Measurements from ENCODE around the gene VMP1.

The VMP1 gene

GRCh38 chr17:59676716-59677115 lies 30.7 kb upstream of the VMP1 start:
- no peak for TF ChIP-seq CTCF (IDR thresholded peaks at IDR 0.05)

- no peak for TF ChIP-seq CTCF (IDR thresholded peaks at IDR 0.05)
Observed at GRCh38 chr17:59678918-59679317, 28.5 kb upstream of the VMP1 start.

- no peak for TF ChIP-seq CTCF (IDR thresholded peaks at IDR 0.05)
Observed at GRCh38 chr17:59680314-59680713, 27.1 kb upstream of the VMP1 start.

GRCh38 chr17:59683283-59683682 lies 24.2 kb upstream of the VMP1 start:
- TF ChIP-seq CTCF (IDR thresholded peaks at IDR 0.05), result no peak

GRCh38 chr17:59684967-59685366 lies 22.5 kb upstream of the VMP1 start:
- no peak for TF ChIP-seq CTCF (IDR thresholded peaks at IDR 0.05)

GRCh38 chr17:59688008-59688407 lies 19.4 kb upstream of the VMP1 start:
- TF ChIP-seq CTCF (IDR thresholded peaks at IDR 0.05), result no peak

- no peak for TF ChIP-seq CTCF (IDR thresholded peaks at IDR 0.05)
Observed at GRCh38 chr17:59688496-59688895, 19.0 kb upstream of the VMP1 start.

GRCh38 chr17:59693582-59693981 lies 13.9 kb upstream of the VMP1 start:
- no peak for TF ChIP-seq CTCF (IDR thresholded peaks at IDR 0.05)

All from LNCAP (cell line).